WTC11 (cell line): ENCODE results near the gene CNTNAP2. TPM values are rescaled to one million over a fixed set of nuclear protein-coding genes. Genes with fewer than 3 reads are reported as not detected.
"Not testable (repeated sequence)": the region's sequence is repeated elsewhere in the genome, so short reads cannot be mapped to it uniquely, and the experiment has no call there.

Experiments
- ATAC-seq: fragments of 200-7000 bp; cut with Tn5 transposase; 2 replicates; pipeline ENCODE4 v1.10.0; 2021; ENCODE audit warnings: mild to moderate bottlenecking, moderate library complexity
- CTCF ChIA-PET: fragments of 300-600 bp; sonication (Branson Sonifier 250); formaldehyde crosslinking; loops from one replicate; lab custom pipeline; 2021; ENCODE audit warnings: antibody characterized with exemption; lab: Charles Lee
- POLR2A ChIA-PET: fragments of 350-600 bp; sonication (Branson Sonifier 250); formaldehyde crosslinking; loops from one replicate; lab custom pipeline; 2021; ENCODE audit warnings: antibody characterized with exemption; lab: Charles Lee
- DNase-seq: peaks from one replicate; pipeline ENCODE4 v3.0.0; 2021; ENCODE audit warnings: low spot score
- H3K27ac Mint-ChIP-seq: 2 replicates; pipeline ENCODE4 v1.8.0; 2021; ENCODE audit warnings: mixed read lengths
- H3K27me3 Mint-ChIP-seq: 2 replicates; pipeline ENCODE4 v1.8.0; 2021; ENCODE audit warnings: low read depth, mild to moderate bottlenecking, moderate library complexity, mixed read lengths
- H3K36me3 Mint-ChIP-seq: 2 replicates; pipeline ENCODE4 v1.8.0; 2021; ENCODE audit warnings: mixed read lengths
- H3K4me1 Mint-ChIP-seq: 2 replicates; pipeline ENCODE4 v1.8.0; 2022; ENCODE audit warnings: mixed read lengths
- H3K4me3 Mint-ChIP-seq: 2 replicates; pipeline ENCODE4 v1.8.0; 2021; ENCODE audit warnings: mild to moderate bottlenecking, moderate library complexity, mixed read lengths
- H3K9me3 Mint-ChIP-seq: 2 replicates; pipeline ENCODE4 v1.8.0; 2021; ENCODE audit warnings: mixed read lengths
- ATF3 ChIP-seq: sonication (generic); formaldehyde crosslinking; conservative IDR thresholded peaks from 2 replicates; pipeline ENCODE4 v1.8.1; 2022; ENCODE audit warnings: mild to moderate bottlenecking, missing genetic modification reagents
- ATF6 ChIP-seq: sonication (generic); formaldehyde crosslinking; IDR thresholded peaks from 2 replicates; pipeline ENCODE4 v1.8.1; 2023; ENCODE audit warnings: mild to moderate bottlenecking, missing genetic modification reagents
- CDX4 ChIP-seq: fragments of 250-450 bp; sonication (Bioruptor Pico); IDR thresholded peaks from 2 replicates; pipeline ENCODE4 v1.9.0; 2021; ENCODE audit warnings: moderate library complexity, mild to moderate bottlenecking, inconsistent platforms, borderline replicate concordance
- E2F1 ChIP-seq: sonication (generic); formaldehyde crosslinking; IDR thresholded peaks from 2 replicates; pipeline ENCODE4 v1.8.0; 2022; ENCODE audit warnings: mild to moderate bottlenecking, missing genetic modification reagents
- FOXJ3 ChIP-seq: sonication (generic); formaldehyde crosslinking; IDR thresholded peaks from 2 replicates; pipeline ENCODE4 v1.9.0; 2021; ENCODE audit warnings: missing genetic modification reagents, mild to moderate bottlenecking, borderline replicate concordance
- IRF1 ChIP-seq: sonication (generic); formaldehyde crosslinking; IDR thresholded peaks from 2 replicates; pipeline ENCODE4 v1.8.0; 2023; ENCODE audit warnings: missing genetic modification reagents
- JUN ChIP-seq: sonication (generic); formaldehyde crosslinking; IDR thresholded peaks from 2 replicates; pipeline ENCODE4 v1.8.0; 2023; ENCODE audit warnings: mild to moderate bottlenecking, missing genetic modification reagents
- KAT7 ChIP-seq: sonication (generic); formaldehyde crosslinking; IDR thresholded peaks from 2 replicates; pipeline ENCODE4 v1.8.1; 2023; ENCODE audit warnings: missing genetic modification reagents, mild to moderate bottlenecking, borderline replicate concordance
- MAX ChIP-seq: sonication (generic); formaldehyde crosslinking; IDR thresholded peaks from 2 replicates; pipeline ENCODE4 v1.8.0; 2022; ENCODE audit warnings: mild to moderate bottlenecking, missing genetic modification reagents
- MLX ChIP-seq: sonication (generic); formaldehyde crosslinking; IDR thresholded peaks from 2 replicates; pipeline ENCODE4 v1.8.1; 2023; ENCODE audit warnings: mild to moderate bottlenecking, missing genetic modification reagents, moderate library complexity
- NFATC4 ChIP-seq: fragments of 250-450 bp; sonication (Bioruptor Pico); IDR thresholded peaks from 2 replicates; pipeline ENCODE4 v1.9.0; 2021; ENCODE audit warnings: mild to moderate bottlenecking
- SOX15 ChIP-seq: fragments of 250-450 bp; sonication (Bioruptor Pico); IDR thresholded peaks from 2 replicates; pipeline ENCODE4 v1.9.0; 2021; ENCODE audit warnings: mild to moderate bottlenecking
- TCF7 ChIP-seq: sonication (generic); formaldehyde crosslinking; IDR thresholded peaks from 2 replicates; pipeline ENCODE4 v1.8.0; 2022; ENCODE audit warnings: mild to moderate bottlenecking, low read depth, missing genetic modification reagents, moderate library complexity
- TEAD1 ChIP-seq: sonication (generic); formaldehyde crosslinking; IDR thresholded peaks from 2 replicates; pipeline ENCODE4 v1.8.0; 2022; ENCODE audit warnings: mild to moderate bottlenecking, missing genetic modification reagents
- USF2 ChIP-seq: sonication (generic); formaldehyde crosslinking; IDR thresholded peaks from 2 replicates; pipeline ENCODE4 v1.8.1; 2023; ENCODE audit warnings: mild to moderate bottlenecking, missing genetic modification reagents, moderate library complexity
- ZMAT4 ChIP-seq: fragments of 250-450 bp; sonication (Bioruptor Pico); IDR thresholded peaks from 2 replicates; pipeline ENCODE4 v1.9.0; 2021; ENCODE audit warnings: mild to moderate bottlenecking
- ZNF138 ChIP-seq: sonication (generic); formaldehyde crosslinking; conservative IDR thresholded peaks from 2 replicates; pipeline ENCODE4 v1.8.1; 2022; ENCODE audit warnings: mild to moderate bottlenecking, moderate library complexity, missing genetic modification reagents
- ZNF232 ChIP-seq: sonication (generic); formaldehyde crosslinking; IDR thresholded peaks from 2 replicates; pipeline ENCODE4 v1.8.0; 2022; ENCODE audit warnings: mild to moderate bottlenecking, missing genetic modification reagents
- ZNF263 ChIP-seq: sonication (generic); formaldehyde crosslinking; IDR thresholded peaks from 2 replicates; pipeline ENCODE4 v1.8.1; 2022; ENCODE audit warnings: low read depth, mild to moderate bottlenecking, moderate library complexity, missing genetic modification reagents
- ZNF512 ChIP-seq: sonication (generic); formaldehyde crosslinking; IDR thresholded peaks from 2 replicates; pipeline ENCODE4 v1.8.1; 2022; ENCODE audit warnings: missing genetic modification reagents, borderline replicate concordance
- total RNA-seq: library from RNA; stranded (reverse); gene quantifications from 3 replicates; pipeline ENCODE4 v1.2.3, GENCODE V29; 2021

The CNTNAP2 gene
- total RNA-seq, 1 experiment from 2014 or later: 63.8 TPM

- TF ChIP-seq ATF6 (CRISPR knock-in tag): no peak
- TF ChIP-seq USF2: no peak
- no peak for TF ChIP-seq E2F1 (CRISPR knock-in tag)
- TF ChIP-seq TCF7 (CRISPR knock-in tag): no peak
- TF ChIP-seq ZNF263 (CRISPR knock-in tag): no peak
- no peak for TF ChIP-seq ZNF138 (CRISPR knock-in tag)
- no peak for TF ChIP-seq IRF1 (CRISPR knock-in tag)
Measured at GRCh38 chr7:148461392-148462179, 2345.0 kb downstream of the CNTNAP2 start (continued).

GRCh38 chr7:148462774-148463173 lies 2346.2 kb downstream of the CNTNAP2 start:
- H3K27ac Mint-ChIP-seq, H3K27me3 Mint-ChIP-seq, H3K4me3 Mint-ChIP-seq, CTCF ChIA-PET, POLR2A ChIA-PET, H3K4me1 Mint-ChIP-seq, DNase-seq, ATAC-seq: not testable (repeated sequence)
- Mint-ChIP-seq H3K36me3 (peaks cover 11% of the 10 kb centered on the region), H3K9me3 (peaks cover 21% of the 10 kb centered on the region)

GRCh38 chr7:148463210-148463609 lies 2346.6 kb downstream of the CNTNAP2 start:
- ATAC-seq (no peak), DNase-seq (no peak)
- Mint-ChIP-seq H3K4me1 (peaks cover 3% of the 10 kb centered on the region; the same call in 1 of the 2 replicates), H3K27me3 (no peaks in the 10 kb centered on the region), H3K36me3 (peaks cover 11% of the 10 kb centered on the region)
- POLR2A ChIA-PET: no interaction called here
- TF ChIP-seq ATF3 (CRISPR knock-in tag): no peak
- no peak for TF ChIP-seq JUN (CRISPR knock-in tag)
- no peak for TF ChIP-seq ZNF232
- TF ChIP-seq, all 79 proteins: peak for 0
- Mint-ChIP-seq H3K27ac (no peak overlapping the region), H3K4me3 (no peak overlapping the region), H3K9me3 (peaks cover 21% of the 10 kb centered on the region)
- CTCF ChIA-PET: interaction anchor here (1.5 kb wide), 1 partner anchor 198 kb away, joined by 3 read pairs; no protein-coding TSS in a partner anchor

GRCh38 chr7:148464947-148465346 lies 2348.3 kb downstream of the CNTNAP2 start:
- Mint-ChIP-seq H3K36me3 (peaks cover 11% of the 10 kb centered on the region), H3K9me3 (peaks cover 21% of the 10 kb centered on the region), H3K27me3 (no peaks in the 10 kb centered on the region), H3K4me1 (no peaks in the 10 kb centered on the region), H3K4me3 (no peak overlapping the region), H3K27ac (no peak overlapping the region)
- ATAC-seq (no peak), DNase-seq (no peak)
- CTCF ChIA-PET: interaction anchor here (1.5 kb wide), 1 partner anchor 200 kb away, joined by 3 read pairs; no protein-coding TSS in a partner anchor
- POLR2A ChIA-PET: no interaction called here
- TF ChIP-seq CDX4 (no peak), NFATC4 (no peak), TEAD1 (CRISPR knock-in tag) (no peak), ZMAT4 (CRISPR knock-in tag) (no peak), ZNF512 (no peak), SOX15 (CRISPR knock-in tag) (no peak), MLX (CRISPR knock-in tag) (no peak), KAT7 (CRISPR knock-in tag) (no peak), FOXJ3 (CRISPR knock-in tag) (no peak), MAX (no peak)
